Lung (tissue), 12 donors: Measurements from ENCODE around the gene PDXK. TPM values are rescaled to one million over a fixed set of nuclear protein-coding genes. Genes with fewer than 3 reads are reported as not detected.

Experiments used
- ATAC-seq: fragments of 200-7000 bp; cut with Tn5 transposase; one replicate; pipeline ENCODE4 v1.9.1; 2020; ENCODE audit warnings: moderate number of reproducible peaks; ENCODE audit not compliant: insufficient read depth, low FRiP score
- DNase-seq, 3 donors: peaks; one replicate each; pipeline ENCODE4 v3.0.0-alpha.2; 2013 to 2017
- H3K27ac ChIP-seq, 2 donors: one replicate each; pipeline ENCODE4 v1.5.1; 2013; ENCODE audit warnings: mild to moderate bottlenecking in 2 of 2, moderate library complexity in 2 of 2, control low read depth in 1 of 2, inconsistent platforms in 1 of 2, low read depth in 1 of 2, low read length in 1 of 2
- H3K27me3 ChIP-seq, 3 donors: one replicate each; pipeline ENCODE4 v1.5.1; 2013; ENCODE audit warnings: low read length in 2 of 3; ENCODE audit not compliant: control insufficient read depth in 3 of 3, insufficient read depth in 3 of 3
- H3K36me3 ChIP-seq, 4 donors: one replicate each; pipeline ENCODE4 v1.5.1; 2013; ENCODE audit warnings: low read length in 4 of 4, mild to moderate bottlenecking in 1 of 4, moderate library complexity in 1 of 4; ENCODE audit not compliant: control insufficient read depth in 4 of 4, insufficient read depth in 4 of 4
- H3K4me1 ChIP-seq, 5 donors: one replicate each; pipeline ENCODE4 v1.5.1; 2013; ENCODE audit warnings: low read length in 5 of 5, mild to moderate bottlenecking in 2 of 5, moderate library complexity in 1 of 5; ENCODE audit not compliant: control insufficient read depth in 5 of 5, insufficient read depth in 5 of 5
- H3K4me3 ChIP-seq: one replicate; pipeline ENCODE4 v1.5.1; 2013; ENCODE audit warnings: mild to moderate bottlenecking, control low read depth, moderate library complexity
- H3K9ac ChIP-seq, 2 donors: one replicate each; pipeline ENCODE4 v1.5.1; 2013; ENCODE audit warnings: low read length in 2 of 2, control low read depth in 1 of 2; ENCODE audit not compliant: insufficient read depth in 1 of 2
- H3K9me3 ChIP-seq, 4 donors: one replicate each; pipeline ENCODE4 v1.5.1; 2013; ENCODE audit warnings: low read length in 3 of 4, mild to moderate bottlenecking in 1 of 4, moderate library complexity in 1 of 4; ENCODE audit not compliant: control insufficient read depth in 4 of 4, insufficient read depth in 3 of 4
- CTCF ChIP-seq: IDR thresholded peaks from 2 replicates; pipeline ENCODE4 v1.5.1; 2012; ENCODE audit warnings: mild to moderate bottlenecking; ENCODE audit errors: control extremely low read depth, extremely low read depth
- WGBS, 2 donors: extraction: QIAGEN DNeasy Blood & Tissue Kit; methylation state at CpG; one replicate each; pipeline ENCODE4 v1.1.7; 2013; 5-methylcytosine and 5-hydroxymethylcytosine counted together
- polyA plus RNA-seq, 2 donors: library from polyadenylated mRNA; stranded (reverse); fragments of 200-250 nt; gene quantifications; one replicate each; pipeline ENCODE4 v1.2.1, GENCODE V29; 2013
- total RNA-seq, 2 donors: library from RNA; depleted of rRNA in 1 of 2; stranded (reverse); fragments of >200 nt in 1 of 2; gene quantifications; one replicate each; pipeline ENCODE4 v1.2.1, GENCODE V29; 2014 to 2021
- donor health status: control.
- donor health status: control.
- donor health status: Bipolar disorder and iron deficiency.
- donor health status: healthy.
- donor health status: DM: yes; HTN: yes; CAD: no.

Gene PDXK
- total and polyA plus RNA-seq, 4 donors, result 62.7 to 276 (median 157) TPM

- H3K9me3 ChIP-seq, result peaks cover 0 to 3% (median 0%) of the 10 kb centered on the region in 4 donors
- TF ChIP-seq CTCF, result no peak
- ATAC-seq (peak; percentile 10), DNase-seq (no peak)
- peaks cover 0 to 11% (median 0%) of the 10 kb centered on the region in 4 donors for H3K36me3 ChIP-seq
- no peak overlapping the region for H3K9ac ChIP-seq
- WGBS, 2 donors, result 45 to 53% methylated on average over 10 of the region's 10 CpGs
- peaks cover 5 to 26% (median 18%) of the 10 kb centered on the region in 5 donors for H3K4me1 ChIP-seq
- H3K27me3 ChIP-seq, result no peaks in the 10 kb centered on the region
- H3K27ac ChIP-seq, result peak overlapping the region; percentile 82 to 97
- H3K4me3 ChIP-seq, result no peak overlapping the region
Measured at GRCh38 chr21:43727519-43728153, 8.7 kb downstream of the PDXK start.

- Histone ChIP-seq H3K27me3 (no peaks in the 10 kb centered on the region), H3K27ac (peak overlapping the region; percentile 82 to 97), H3K36me3 (peaks cover 0 to 11% (median 0%) of the 10 kb centered on the region in 4 donors), H3K9ac (peak overlapping the region in 1 of 2 donors; percentile 70), H3K4me3 (peak overlapping the region; percentile 9), H3K9me3 (peaks cover 0 to 3% (median 0%) of the 10 kb centered on the region in 4 donors), H3K4me1 (peaks cover 5 to 26% (median 18%) of the 10 kb centered on the region in 5 donors)
- WGBS, 2 donors, result 17 to 19% methylated on average over 7 of the region's 7 CpGs
- no peak for DNase-seq
- no peak for TF ChIP-seq CTCF
- ATAC-seq, result peak; percentile 6
Measured at GRCh38 chr21:43728154-43728466, 9.2 kb downstream of the PDXK start.

DNA sequence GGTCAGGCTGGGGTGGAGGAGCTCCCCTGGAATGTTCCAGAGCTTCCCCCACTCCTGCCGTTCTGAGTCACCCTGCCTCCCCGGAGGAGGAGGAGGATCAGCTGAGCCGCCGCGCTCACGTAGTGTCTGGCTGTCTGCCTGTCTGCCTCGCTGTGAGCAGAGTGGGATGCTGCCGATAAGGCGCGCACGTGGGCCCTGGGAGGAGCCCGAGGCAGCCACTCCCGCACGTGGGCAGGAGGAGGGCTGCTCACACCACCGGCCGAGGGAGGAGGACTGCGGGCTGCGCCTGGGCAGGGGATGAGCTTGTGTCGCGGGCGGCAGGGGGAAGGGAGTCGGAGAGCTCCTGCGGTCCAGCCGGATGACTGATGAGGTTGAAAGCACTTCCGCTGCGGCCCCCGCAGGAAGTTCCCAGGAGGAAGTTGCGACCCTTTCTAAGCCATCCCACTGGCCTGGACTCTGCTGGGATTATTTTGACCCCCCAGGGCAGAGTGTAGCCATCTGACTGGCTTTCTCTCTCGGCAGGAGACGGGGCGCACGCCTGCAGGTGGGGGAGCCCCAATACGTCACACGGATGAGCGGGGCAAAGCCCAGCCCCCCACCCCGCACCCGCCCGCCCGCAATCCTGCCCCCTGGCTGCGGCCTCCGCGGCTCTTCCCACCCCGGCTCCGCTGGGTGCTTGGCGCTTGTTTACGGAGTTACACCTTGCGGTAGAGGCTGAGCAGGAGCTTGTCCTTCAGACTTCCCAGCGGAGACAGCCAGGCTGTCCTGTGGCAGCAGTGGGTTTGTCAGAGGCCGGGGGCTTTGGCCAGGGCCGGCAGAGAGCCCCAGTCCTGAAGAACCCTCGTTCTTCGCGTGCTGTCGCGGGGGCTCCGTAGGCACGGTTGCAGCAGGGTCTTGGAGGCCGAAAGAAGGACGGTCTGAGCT is 9.8 kb downstream of the PDXK start:
- H3K4me1 ChIP-seq, result peaks cover 5 to 32% (median 23%) of the 10 kb centered on the region in 5 donors
- peaks cover 0 to 3% (median 0%) of the 10 kb centered on the region in 4 donors for H3K9me3 ChIP-seq
- no peak for TF ChIP-seq CTCF
- no peaks in the 10 kb centered on the region for H3K27me3 ChIP-seq
- H3K36me3 ChIP-seq, result peaks cover 0 to 9% (median 0%) of the 10 kb centered on the region in 4 donors
- peak; percentile 88 to 94 (median 88) for DNase-seq
- H3K4me3 ChIP-seq, result peak overlapping the region; percentile 18
- H3K27ac ChIP-seq, result peak overlapping the region; percentile 82 to 97
- peak overlapping the region; percentile 67 to 72 for H3K9ac ChIP-seq
- peak; percentile 84 for ATAC-seq
- WGBS, 2 donors, result 4 to 8% methylated on average over 51 to 59 of the region's 59 CpGs
